Left lung (tissue), 10 donors: Measurements from ENCODE around the gene IL4I1. TPM values are rescaled to one million over a fixed set of nuclear protein-coding genes. Genes with fewer than 3 reads are reported as not detected.

Source experiments
- ATAC-seq: fragments of 200-7000 bp; cut with Tn5 transposase; one replicate; pipeline ENCODE4 v1.9.1; 2020; ENCODE audit warnings: moderate library complexity
- DNase-seq, 4 donors: peaks; one replicate each; pipeline ENCODE4 v3.0.0-alpha.2; 2013 to 2020
- H3K27ac ChIP-seq, 2 donors: fragments of 200-600 bp; sonication (generic) in 1 of 2; one replicate each; pipeline versions ENCODE4 v1.5.0 to v1.8.0; 2020 to 2021
- H3K27me3 ChIP-seq, 2 donors: fragments of 200-600 bp; sonication (generic) in 1 of 2; one replicate each; pipeline versions ENCODE4 v1.5.0 to v1.8.0; 2020 to 2021
- H3K36me3 ChIP-seq, 2 donors: fragments of 200-600 bp; sonication (generic) in 1 of 2; one replicate each; pipeline versions ENCODE4 v1.5.0 to v1.8.0; 2020 to 2021
- H3K4me1 ChIP-seq, 2 donors: fragments of 200-600 bp; one replicate each; pipeline ENCODE4 v1.8.0; 2021
- H3K4me3 ChIP-seq, 2 donors: fragments of 200-600 bp; sonication (generic) in 1 of 2; one replicate each; pipeline versions ENCODE4 v1.5.0 to v1.8.0; 2020 to 2021; ENCODE audit warnings: mild to moderate bottlenecking in 1 of 2
- H3K9me3 ChIP-seq, 2 donors: fragments of 200-600 bp; sonication (generic) in 1 of 2; one replicate each; pipeline versions ENCODE4 v1.5.0 to v1.8.0; 2020 to 2021
- intact Hi-C, 2 donors: fragments of 100-400 bp; cut with DNase I; formaldehyde crosslinking; loops; one replicate each; pipeline versions ENCODE4 v1.11.2 to v1.14.2; 2022
- polyA plus RNA-seq, 6 donors: library from polyadenylated mRNA; unstranded; fragments of 120-200 nt; gene quantifications; one replicate each; pipeline ENCODE4 v1.2.1, GENCODE V29; 2013; ENCODE audit not compliant: insufficient read length in 6 of 6
- total RNA-seq, 2 donors: library from RNA; stranded (reverse); fragmentation: NEBNext Ultra II Directional; extraction: Animal tissue kit (Norgen Biotek cat#: 25700); gene quantifications; one replicate each; pipeline ENCODE4 v1.2.1, GENCODE V29; 2021
- TF ChIP-seq, protein P1 (sequence below), 2 donors: fragments of 200-600 bp; sonication (generic) in 1 of 2; IDR thresholded peaks; one replicate each; pipeline versions ENCODE4 v1.5.0 to v1.8.0; 2021; ENCODE audit warnings: antibody characterized with exemption in 2 of 2
- donor health status: DM: no; HTN: yes; CAD: no.
- donor health status: DM: no; HTN: no; CAD: no.

Gene IL4I1
- total and polyA plus RNA-seq, 8 donors: 1.1 to 6.5 (median 1.8) TPM

DNA sequence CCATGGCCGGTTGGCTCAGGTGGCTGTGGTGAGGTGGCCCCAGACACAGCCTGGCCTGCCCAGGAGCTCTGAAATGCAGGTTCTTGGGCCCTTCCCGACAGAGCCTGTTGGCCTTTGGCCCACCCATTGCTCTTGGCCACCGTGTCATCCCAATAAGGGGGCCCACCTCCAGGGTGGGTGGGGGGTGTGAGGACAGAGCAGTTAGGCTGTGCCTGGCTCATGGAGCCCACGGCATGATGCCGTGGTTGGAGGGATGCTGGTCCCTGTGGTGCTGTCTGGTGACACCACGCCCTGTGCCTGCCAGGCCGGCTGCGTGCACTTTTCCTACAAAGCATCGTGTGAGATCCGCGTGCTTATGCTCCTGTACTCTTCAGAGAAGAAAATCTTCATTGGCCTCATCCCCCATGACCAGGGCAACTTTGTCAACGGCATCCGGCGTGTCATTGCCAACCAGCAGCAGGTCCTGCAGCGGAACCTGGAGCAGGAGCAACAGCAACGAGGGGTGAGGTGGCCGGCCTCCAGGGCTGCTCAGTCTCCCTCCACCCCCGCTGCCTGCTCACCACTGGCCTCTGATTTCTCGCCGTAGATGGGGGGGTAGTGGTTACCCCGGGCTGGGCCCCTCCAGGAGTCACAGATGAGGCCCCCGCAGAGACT lies 36.9 kb downstream of the IL4I1 start:
- H3K36me3 ChIP-seq: peaks cover 0 to 98% of the 10 kb centered on the region in 2 donors
- H3K27me3 ChIP-seq: no peaks in the 10 kb centered on the region
- DNase-seq (peak in 2 of 4 donors; percentile 33 to 75), ATAC-seq (no peak)
- no peak overlapping the region for H3K4me3 ChIP-seq
- no peaks in the 10 kb centered on the region for H3K9me3 ChIP-seq
- H3K4me1 ChIP-seq: peaks cover 4 to 5% of the 10 kb centered on the region in 2 donors
- intact Hi-C loops: no loop called here
- H3K27ac ChIP-seq: no peak overlapping the region
- TF ChIP-seq, protein P1, sequence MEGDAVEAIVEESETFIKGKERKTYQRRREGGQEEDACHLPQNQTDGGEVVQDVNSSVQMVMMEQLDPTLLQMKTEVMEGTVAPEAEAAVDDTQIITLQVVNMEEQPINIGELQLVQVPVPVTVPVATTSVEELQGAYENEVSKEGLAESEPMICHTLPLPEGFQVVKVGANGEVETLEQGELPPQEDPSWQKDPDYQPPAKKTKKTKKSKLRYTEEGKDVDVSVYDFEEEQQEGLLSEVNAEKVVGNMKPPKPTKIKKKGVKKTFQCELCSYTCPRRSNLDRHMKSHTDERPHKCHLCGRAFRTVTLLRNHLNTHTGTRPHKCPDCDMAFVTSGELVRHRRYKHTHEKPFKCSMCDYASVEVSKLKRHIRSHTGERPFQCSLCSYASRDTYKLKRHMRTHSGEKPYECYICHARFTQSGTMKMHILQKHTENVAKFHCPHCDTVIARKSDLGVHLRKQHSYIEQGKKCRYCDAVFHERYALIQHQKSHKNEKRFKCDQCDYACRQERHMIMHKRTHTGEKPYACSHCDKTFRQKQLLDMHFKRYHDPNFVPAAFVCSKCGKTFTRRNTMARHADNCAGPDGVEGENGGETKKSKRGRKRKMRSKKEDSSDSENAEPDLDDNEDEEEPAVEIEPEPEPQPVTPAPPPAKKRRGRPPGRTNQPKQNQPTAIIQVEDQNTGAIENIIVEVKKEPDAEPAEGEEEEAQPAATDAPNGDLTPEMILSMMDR (IDR thresholded peaks at IDR 0.05): no peak

DNA sequence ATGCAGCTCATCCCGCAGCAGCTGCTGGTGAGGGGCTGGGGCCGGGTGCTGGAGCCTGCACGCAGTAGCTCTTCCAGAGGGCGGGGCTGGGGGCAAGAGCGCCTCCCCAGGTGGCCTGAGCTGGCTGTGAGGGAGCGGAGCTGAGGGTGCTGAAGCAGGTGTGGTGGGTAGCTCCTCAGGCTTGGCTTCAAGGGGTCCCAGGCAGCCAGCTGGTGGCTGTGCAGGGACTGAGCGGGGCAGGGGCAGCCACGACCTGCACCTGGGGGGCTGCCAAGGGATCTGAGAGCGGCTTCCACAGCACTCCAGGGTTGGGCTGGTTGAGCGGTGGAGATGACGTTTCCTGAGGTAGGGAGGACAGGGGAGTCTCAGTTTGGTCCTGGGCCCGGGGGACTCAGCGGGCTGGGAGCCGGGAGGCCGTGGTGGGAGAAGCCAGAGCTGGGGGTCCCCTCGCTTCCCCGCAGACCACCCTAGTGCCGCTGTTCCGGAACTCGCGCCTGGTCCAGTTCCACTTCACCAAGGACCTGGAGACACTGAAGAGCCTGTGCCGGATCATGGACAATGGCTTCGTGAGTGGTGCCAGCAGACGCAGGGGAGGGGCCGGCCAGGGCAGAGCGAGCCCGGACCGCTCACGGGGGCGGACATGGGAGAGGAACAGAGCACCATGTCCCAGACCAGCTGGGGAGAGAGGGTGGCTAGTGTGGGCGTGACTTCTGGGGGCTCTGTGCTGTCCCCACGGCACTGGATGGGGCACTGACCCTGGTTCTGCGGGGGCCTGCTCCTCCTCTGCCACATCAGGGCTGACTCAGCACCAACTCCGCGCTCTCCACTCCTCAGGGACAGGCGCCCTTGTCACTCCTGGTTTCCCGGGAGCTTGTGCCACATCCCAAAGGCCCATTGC lies 38.4 kb downstream of the IL4I1 start:
- ATAC-seq: no peak
- TF ChIP-seq, protein P1 (IDR thresholded peaks at IDR 0.05): no peak
- Histone ChIP-seq H3K36me3 (peaks cover 0 to 91% of the 10 kb centered on the region in 2 donors), H3K4me3 (no peak overlapping the region), H3K27me3 (no peaks in the 10 kb centered on the region), H3K4me1 (peaks cover 5 to 8% of the 10 kb centered on the region in 2 donors), H3K9me3 (no peaks in the 10 kb centered on the region), H3K27ac (no peak overlapping the region)
- intact Hi-C loops: no loop called here
- DNase-seq: peak in 2 of 4 donors; percentile 33 to 70

DNA sequence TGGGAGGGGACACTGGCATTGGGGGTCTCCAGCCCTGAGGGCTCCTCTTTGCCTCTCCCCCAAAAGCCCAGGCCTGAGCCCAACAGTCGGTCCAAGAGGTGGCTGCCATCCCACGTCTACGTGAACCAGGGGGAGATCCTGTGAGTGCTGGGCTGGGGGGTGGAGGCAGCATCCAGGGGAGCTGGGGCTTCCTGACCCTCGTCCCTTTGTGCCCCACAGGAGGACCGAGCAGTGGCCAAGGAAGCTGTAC lies 38.9 kb downstream of the IL4I1 start:
- Histone ChIP-seq H3K9me3 (no peaks in the 10 kb centered on the region), H3K4me1 (peaks cover 9 to 14% of the 10 kb centered on the region in 2 donors), H3K27ac (no peak overlapping the region), H3K36me3 (peaks cover 0 to 85% of the 10 kb centered on the region in 2 donors), H3K27me3 (no peaks in the 10 kb centered on the region), H3K4me3 (no peak overlapping the region)
- peak in 1 of 4 donors; percentile 39 for DNase-seq
- TF ChIP-seq, protein P1 (IDR thresholded peaks at IDR 0.05): no peak
- no peak for ATAC-seq
- intact Hi-C loops: no loop called here

DNA sequence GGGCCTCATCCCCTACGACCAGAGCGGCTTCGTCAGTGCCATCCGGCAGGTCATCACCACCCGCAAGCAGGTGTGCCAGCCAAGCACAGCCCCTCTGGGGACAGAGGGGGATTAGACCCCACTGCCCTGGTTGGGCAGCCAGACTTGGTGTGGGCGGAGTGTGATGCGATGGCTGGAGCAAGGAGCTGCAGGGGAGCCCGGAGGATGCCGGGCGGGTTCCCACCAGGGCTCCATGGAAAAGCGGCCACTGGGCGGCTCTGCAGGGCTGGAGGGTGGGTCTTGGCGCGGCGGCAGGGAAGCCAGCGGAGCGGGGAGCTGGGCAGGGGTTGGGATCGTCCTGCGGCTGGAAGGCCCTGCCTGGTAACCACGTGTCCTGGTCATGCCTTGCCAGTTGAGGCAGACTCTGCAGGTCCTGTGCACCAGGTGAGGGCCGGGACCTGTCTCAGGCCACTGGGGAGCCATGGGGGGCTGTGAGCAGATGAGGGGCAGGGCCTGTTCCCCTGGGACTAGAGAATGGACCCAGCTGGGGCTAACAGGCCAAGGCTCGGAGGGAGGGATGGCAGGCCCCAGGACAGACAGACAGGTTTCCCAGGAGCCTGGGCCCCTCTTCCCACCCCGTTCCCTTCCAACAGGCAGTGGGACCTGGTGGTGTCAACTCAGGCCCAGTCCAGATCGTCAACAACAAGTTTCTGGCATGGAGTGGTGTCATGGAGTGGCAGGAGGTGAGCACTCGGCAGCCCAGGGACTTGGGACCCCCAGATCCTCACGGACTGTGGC lies 39.4 kb downstream of the IL4I1 start:
- Histone ChIP-seq H3K9me3 (no peaks in the 10 kb centered on the region), H3K36me3 (peaks cover 0 to 80% of the 10 kb centered on the region in 2 donors), H3K4me3 (no peak overlapping the region), H3K4me1 (peaks cover 13 to 19% of the 10 kb centered on the region in 2 donors), H3K27ac (no peak overlapping the region), H3K27me3 (peaks cover 0 to 1% of the 10 kb centered on the region in 2 donors)
- no peak for ATAC-seq
- DNase-seq: peak in 1 of 4 donors; percentile 75
- intact Hi-C loops: no loop called here
- TF ChIP-seq, protein P1 (IDR thresholded peaks at IDR 0.05): no peak
